Adrenal gland (tissue), 12 donors: ENCODE data around the gene NT5M. TPM values are rescaled to one million over a fixed set of nuclear protein-coding genes. Genes with fewer than 3 reads are reported as not detected.

Experiments
- DNase-seq, 7 donors: peaks; one replicate each; pipeline ENCODE4 v3.0.0-alpha.2; 2019 to 2020
- H3K27ac ChIP-seq, 5 donors: fragments of 200-600 bp; sonication (generic) in 4 of 5; 1 replicate in 3 of 5; 2 replicates in 2 of 5; pipeline versions ENCODE4 v1.5.1 to v1.8.0; 2016 to 2020; ENCODE audit warnings: mild to moderate bottlenecking in 1 of 5
- H3K27me3 ChIP-seq: fragments of 200-600 bp; 2 replicates; pipeline ENCODE4 v1.8.0; 2021
- H3K36me3 ChIP-seq, 2 donors: fragments of 200-600 bp; replicated peaks in 1 of 2; 1 replicate in 1 of 2; 2 replicates in 1 of 2; pipeline versions ENCODE4 v1.5.1 to v1.8.0; 2018 to 2022
- H3K4me1 ChIP-seq, 2 donors: fragments of 200-600 bp; replicated peaks in 1 of 2; 1 replicate in 1 of 2; 2 replicates in 1 of 2; pipeline versions ENCODE4 v1.5.1 to v1.8.0; 2018 to 2021
- H3K4me3 ChIP-seq, 4 donors: fragments of 200-600 bp; sonication (generic) in 3 of 4; one replicate each; pipeline ENCODE4 v1.5.1; 2016 to 2018
- H3K9me3 ChIP-seq, 3 donors: fragments of 200-600 bp; sonication (generic) in 1 of 3; replicated peaks in 1 of 3; 1 replicate in 2 of 3; 2 replicates in 1 of 3; pipeline versions ENCODE4 v1.5.1 to v1.8.0; 2016 to 2021
- CTCF ChIP-seq, 6 experiments: fragments of 450-650 bp in 4 of 6; fragments of 200-600 bp in 2 of 6; sonication (generic) in 1 of 6; IDR thresholded peaks; 1 replicate in 5 of 6; 2 replicates in 1 of 6; pipeline versions ENCODE4 v1.5.1 to v1.8.0; 2016 to 2021; ENCODE audit warnings: antibody characterized with exemption in 6 of 6, mild to moderate bottlenecking in 2 of 6, moderate library complexity in 1 of 6
- POLR2A ChIP-seq, 2 donors: fragments of 450-650 bp; IDR thresholded peaks; one replicate each; pipeline ENCODE4 v1.6.1; 2017; ENCODE audit warnings: antibody characterized with exemption in 2 of 2, mild to moderate bottlenecking in 2 of 2, moderate library complexity in 1 of 2
- WGBS, 4 donors: extraction: QIAGEN DNeasy Blood & Tissue Kit in 2 of 4; methylation state at CpG; one replicate each; pipeline versions ENCODE4 v1.1.5 to v1.1.7; 2013 to 2017; 5-methylcytosine and 5-hydroxymethylcytosine counted together
- intact Hi-C, 2 donors: fragments of 100-400 bp; cut with DNase I; formaldehyde crosslinking; loops; one replicate each; pipeline versions ENCODE4 v1.14.1 to v1.15.0; 2022 to 2023
- polyA plus RNA-seq, 3 donors: library from polyadenylated mRNA; stranded (reverse); fragments of 200-250 nt in 2 of 3; fragments of 350-450 nt in 1 of 3; fragmentation: Illumina TruSeq in 1 of 3; extraction: RNeasy Lipid Tissue Mini Kit (QIAGEN cat#74804) in 1 of 3; gene quantifications; one replicate each; pipeline ENCODE4 v1.2.3, GENCODE V29; 2013 to 2014
- total RNA-seq, 9 donors: library from RNA; depleted of rRNA in 4 of 9; stranded (reverse); fragments of >200 nt in 4 of 9; fragments of 120-200 nt in 1 of 9; fragmentation: NEBNext Ultra II Directional in 1 of 9; extraction: Animal tissue kit (Norgen Biotek cat#: 25700) in 1 of 9; gene quantifications; one replicate each; pipeline versions ENCODE4 v1.1.0 to v1.2.4, GENCODE V29; 2013 to 2023
- donor health status: healthy with polysubstance abuse.
- donor health status: Bipolar disorder and iron deficiency.
- donor health status: DM: yes; HTN: yes; CAD: no.
- donor health status: DM: no; HTN: no; CAD: no.
- donor health status: DM: no; HTN: no; CAD: no.
- donor health status: DM: yes; HTN: yes; CAD: no.

The NT5M gene
- total and polyA plus RNA-seq, 12 donors = 0.40 to 4.8 (median 1.7) TPM

GRCh38 chr17:17361543-17361866 is 58.3 kb downstream of the NT5M start:
- no peaks in the 10 kb centered on the region for H3K9me3 ChIP-seq
- TF ChIP-seq CTCF (IDR thresholded peaks at IDR 0.05) (no peak), POLR2A (IDR thresholded peaks at IDR 0.05) (no peak)
- peaks cover 0 to 8% of the 10 kb centered on the region in 2 donors for H3K4me1 ChIP-seq
- no peak overlapping the region for H3K4me3 ChIP-seq
- intact Hi-C loops = no loop called here
- WGBS, 4 donors = 75 to 92% (median 85%) methylated on average over 4 to 5 of the region's 5 CpGs
- H3K27ac ChIP-seq = peak overlapping the region in 1 of 5 donors; percentile 29
- H3K36me3 ChIP-seq = no peaks in the 10 kb centered on the region
- no peaks in the 10 kb centered on the region for H3K27me3 ChIP-seq
- peak in 1 of 7 donors; percentile 9 for DNase-seq

DNA sequence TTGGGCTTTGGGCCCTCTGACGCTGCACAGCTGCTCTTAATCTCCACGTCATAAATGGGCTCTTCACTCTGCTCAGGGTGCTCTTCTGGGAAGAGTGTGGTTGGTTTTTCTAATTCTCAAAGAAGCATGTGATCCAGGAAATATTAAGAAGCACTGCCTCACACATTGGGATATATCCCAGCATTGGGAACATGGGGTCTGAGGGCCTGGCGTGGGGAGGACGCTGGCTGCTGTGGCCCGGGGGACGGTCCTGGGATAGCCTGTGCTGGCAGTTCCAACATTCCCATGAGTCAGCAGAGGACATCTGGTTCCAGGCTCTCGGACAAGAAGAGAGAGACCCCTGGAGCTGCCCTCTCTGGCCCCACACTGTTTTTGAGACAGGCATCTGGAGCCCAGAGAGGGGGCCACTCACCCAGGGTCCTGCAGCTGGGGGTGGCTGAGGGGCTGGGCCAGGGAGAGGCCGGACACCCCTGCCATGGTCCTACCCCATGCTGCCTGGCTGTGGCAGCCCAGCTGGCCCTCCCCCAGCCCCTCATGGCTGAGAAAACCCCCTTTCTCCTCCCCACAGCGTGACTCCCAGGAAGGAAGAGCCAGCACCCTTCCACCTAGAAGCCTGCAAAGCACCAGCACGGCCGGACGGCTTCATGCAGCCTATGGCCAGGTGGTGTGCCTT is 58.8 kb downstream of the NT5M start:
- Histone ChIP-seq H3K27ac (peak overlapping the region in 2 of 5 donors; percentile 26 to 49), H3K4me3 (no peak overlapping the region), H3K9me3 (no peaks in the 10 kb centered on the region), H3K4me1 (peaks cover 0 to 8% of the 10 kb centered on the region in 2 donors), H3K27me3 (no peaks in the 10 kb centered on the region), H3K36me3 (no peaks in the 10 kb centered on the region)
- intact Hi-C loops = no loop called here
- no peak for DNase-seq
- 63 to 79% (median 76%) methylated on average over 4 to 12 of the region's 12 CpGs for WGBS, 4 donors
- TF ChIP-seq CTCF (IDR thresholded peaks at IDR 0.05) = no peak
- no peak for TF ChIP-seq POLR2A (IDR thresholded peaks at IDR 0.05)

- WGBS, 4 donors = 93 to 95% (median 95%) methylated on average over 7 of the region's 7 CpGs
- Histone ChIP-seq H3K4me3 (no peak overlapping the region), H3K9me3 (no peaks in the 10 kb centered on the region), H3K27ac (peak overlapping the region in 1 of 5 donors; percentile 49), H3K4me1 (peaks cover 0 to 8% of the 10 kb centered on the region in 2 donors), H3K27me3 (no peaks in the 10 kb centered on the region), H3K36me3 (no peaks in the 10 kb centered on the region)
- DNase-seq = no peak
- TF ChIP-seq POLR2A (IDR thresholded peaks at IDR 0.05) = no peak
- no peak for TF ChIP-seq CTCF (IDR thresholded peaks at IDR 0.05)
- intact Hi-C loops = no loop called here
These were observed 59.4 kb downstream of the NT5M start for GRCh38 chr17:17362540-17362930.

DNA sequence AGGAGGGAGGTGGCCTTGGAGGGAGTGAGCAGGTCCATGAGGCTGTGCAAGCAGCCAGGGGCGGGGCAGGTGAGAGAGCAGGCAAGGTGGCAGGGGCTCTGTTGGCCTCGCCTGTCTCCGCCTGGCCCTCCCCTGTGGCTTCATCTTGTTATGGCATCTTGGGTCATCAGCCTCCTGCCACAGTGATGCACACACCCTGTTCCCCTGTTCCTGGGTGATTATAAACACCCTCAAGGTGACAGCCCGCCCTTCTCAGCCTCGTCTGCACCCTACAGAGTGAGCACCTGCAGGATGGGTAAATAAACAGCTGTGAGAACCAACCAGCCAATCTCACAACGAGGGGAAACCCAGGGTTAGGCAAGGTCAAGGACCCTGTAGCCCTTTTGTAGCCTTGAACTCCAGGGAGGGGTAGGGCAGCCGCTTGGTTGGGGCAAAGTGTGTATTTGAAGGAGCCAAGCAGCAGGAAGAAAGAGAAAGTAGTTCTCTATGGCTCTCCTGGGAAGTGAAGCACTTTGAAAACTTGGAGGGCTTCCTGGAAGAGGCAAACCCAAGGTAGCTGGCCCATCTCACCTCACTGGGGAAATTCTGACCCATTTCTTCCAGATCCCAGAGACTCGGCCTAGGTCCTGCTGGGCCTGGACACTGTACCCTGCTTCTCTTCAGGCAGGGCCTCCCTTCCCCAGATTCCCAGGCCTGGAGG is 60.6 kb downstream of the NT5M start:
- H3K27me3 ChIP-seq = no peaks in the 10 kb centered on the region
- H3K4me1 ChIP-seq = peaks cover 0 to 8% of the 10 kb centered on the region in 2 donors
- peak in 1 of 7 donors; percentile 6 for DNase-seq
- TF ChIP-seq POLR2A (IDR thresholded peaks at IDR 0.05) = no peak
- no peak for TF ChIP-seq CTCF (IDR thresholded peaks at IDR 0.05)
- no peak overlapping the region for H3K4me3 ChIP-seq
- H3K9me3 ChIP-seq = no peaks in the 10 kb centered on the region
- 72 to 79% (median 76%) methylated on average over 8 of the region's 8 CpGs for WGBS, 4 donors
- intact Hi-C loops = no loop called here
- H3K27ac ChIP-seq = peak overlapping the region in 2 of 5 donors; percentile 26 to 50
- no peaks in the 10 kb centered on the region for H3K36me3 ChIP-seq
